Ovary (tissue), 3 donors: ENCODE measurements around the gene TSPAN16.

Source experiments
- CTCF ChIP-seq, 3 donors: fragments of 450-650 bp in 2 of 3; fragments of 200-600 bp in 1 of 3; IDR thresholded peaks; one replicate each; pipeline versions ENCODE4 v1.5.1 to v1.8.0; 2016 to 2022; ENCODE audit warnings: antibody characterized with exemption in 3 of 3, mild to moderate bottlenecking in 1 of 3
- EP300 ChIP-seq: sonication (generic); formaldehyde crosslinking; IDR thresholded peaks from one replicate; pipeline ENCODE4 v1.6.1; 2017; ENCODE audit warnings: antibody characterized with exemption
- POLR2A ChIP-seq: fragments of 450-650 bp; IDR thresholded peaks from one replicate; pipeline ENCODE4 v1.6.1; 2017; ENCODE audit warnings: antibody characterized with exemption, mild to moderate bottlenecking, moderate library complexity
- donor health status: DM: no; HTN: no; CAD: no.

GRCh38 chr19:11248852-11249251 lies 47.1 kb upstream of the TSPAN16 start:
- no peak for TF ChIP-seq EP300
- TF ChIP-seq CTCF (IDR thresholded peaks at IDR 0.05), result no peak
- TF ChIP-seq POLR2A, result no peak
